ENCODE data around the gene BICC1. TPM values are rescaled to one million over a fixed set of nuclear protein-coding genes. Genes with fewer than 3 reads are reported as not detected.

The BICC1 gene
- total RNA-seq, 2 experiments from 2014 or later = 0.08 TPM

- POLR2A ChIA-PET = no interaction called here
- Mint-ChIP-seq H3K27me3 (no peaks in the 10 kb centered on the region), H3K4me1 (no peaks in the 10 kb centered on the region), H3K36me3 (ENCODE audit: low read depth) (no peaks in the 10 kb centered on the region), H3K4me3 (no peak overlapping the region), H3K27ac (no peak overlapping the region), H3K9me3 (no peaks in the 10 kb centered on the region)
- CTCF ChIA-PET = no interaction called here
- DNase-seq = no peak
These were observed 318.0 kb downstream of the BICC1 start for GRCh38 chr10:58830697-58831096.

DNA sequence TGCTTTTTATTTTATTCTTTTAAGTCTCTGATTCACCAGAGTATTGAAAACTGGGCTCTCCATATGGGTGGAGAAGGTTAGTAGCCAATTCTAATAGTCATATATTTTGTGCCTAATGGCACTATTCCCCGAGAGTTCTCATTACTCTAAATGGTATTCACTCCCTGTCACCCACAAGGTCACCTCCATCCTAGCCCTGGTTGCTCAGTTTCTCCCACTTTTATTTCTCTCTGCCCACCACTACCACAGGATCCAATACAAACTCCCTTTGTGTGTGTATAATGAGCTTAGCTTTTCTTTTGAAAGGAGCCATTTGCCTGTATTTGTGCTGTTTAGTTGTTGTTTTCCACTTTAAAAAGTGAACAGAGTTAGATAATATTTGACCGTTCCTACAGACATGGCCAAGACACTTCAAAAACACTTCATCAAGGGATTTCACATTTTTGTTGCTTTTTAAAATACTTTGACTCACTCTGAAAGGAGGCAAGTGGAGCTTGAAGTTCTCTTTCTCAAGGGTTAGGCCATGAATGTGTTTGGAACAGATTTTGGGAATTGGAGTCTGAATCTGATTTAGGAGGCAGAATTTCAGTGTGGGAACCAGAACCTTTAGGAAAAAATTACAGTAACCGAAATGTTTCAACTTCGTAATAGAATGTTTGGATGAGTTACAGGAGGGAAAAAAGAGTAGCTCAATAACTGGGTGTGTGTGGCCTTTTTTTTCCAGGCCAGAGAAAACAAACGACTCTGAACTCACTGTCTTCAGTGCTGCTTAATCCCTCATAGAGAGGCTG, 321.3 kb downstream of the BICC1 start:
- Mint-ChIP-seq H3K27ac (no peak overlapping the region), H3K9me3 (no peaks in the 10 kb centered on the region), H3K27me3 (no peaks in the 10 kb centered on the region), H3K36me3 (ENCODE audit: low read depth) (no peaks in the 10 kb centered on the region), H3K4me3 (no peak overlapping the region), H3K4me1 (no peaks in the 10 kb centered on the region)
- no peak for DNase-seq
- CTCF ChIA-PET = no interaction called here
- POLR2A ChIA-PET = no interaction called here

GRCh38 chr10:58836176-58836700, 323.6 kb downstream of the BICC1 start:
- no peak for DNase-seq
- no peak overlapping the region for H3K27ac Mint-ChIP-seq
- H3K36me3 Mint-ChIP-seq (ENCODE audit: low read depth) = no peaks in the 10 kb centered on the region
- no peaks in the 10 kb centered on the region for H3K9me3 Mint-ChIP-seq
- H3K4me1 Mint-ChIP-seq = no peaks in the 10 kb centered on the region
- no peak overlapping the region for H3K4me3 Mint-ChIP-seq
- ChIA-PET POLR2A (no interaction called here), CTCF (no interaction called here)
- no peaks in the 10 kb centered on the region for H3K27me3 Mint-ChIP-seq

GRCh38 chr10:58836991-58837575, 324.4 kb downstream of the BICC1 start:
- no peak overlapping the region for H3K27ac Mint-ChIP-seq
- POLR2A ChIA-PET = no interaction called here
- CTCF ChIA-PET = no interaction called here

DNA sequence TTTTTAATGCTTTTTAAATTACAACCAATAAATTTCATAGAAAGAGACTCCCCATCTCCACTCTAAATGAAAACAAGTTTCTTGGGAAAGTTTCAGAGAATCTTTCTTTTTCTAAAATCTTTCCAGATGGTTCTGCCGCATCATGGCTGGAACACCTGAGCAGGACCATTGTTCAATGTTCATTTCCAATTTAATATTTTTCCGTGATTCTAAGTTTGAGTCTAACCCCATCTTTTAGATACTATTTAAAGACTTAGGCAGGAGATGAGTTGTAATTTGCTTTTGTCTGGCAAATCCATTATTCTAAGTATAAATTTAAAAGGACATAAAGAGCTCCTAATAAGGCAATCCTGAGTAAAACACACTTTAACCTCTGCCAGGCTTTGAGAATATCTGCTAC, 325.2 kb downstream of the BICC1 start:
- Mint-ChIP-seq H3K4me1 (no peaks in the 10 kb centered on the region), H3K4me3 (no peak overlapping the region), H3K27ac (no peak overlapping the region), H3K27me3 (no peaks in the 10 kb centered on the region), H3K9me3 (no peaks in the 10 kb centered on the region), H3K36me3 (ENCODE audit: low read depth) (no peaks in the 10 kb centered on the region)
- DNase-seq = no peak
- ChIA-PET POLR2A (no interaction called here), CTCF (no interaction called here)

More at GRCh38 chr10:58836991-58837575, 324.4 kb downstream of the BICC1 start:
- Mint-ChIP-seq H3K4me3 (no peak overlapping the region), H3K36me3 (ENCODE audit: low read depth) (no peaks in the 10 kb centered on the region), H3K4me1 (no peaks in the 10 kb centered on the region), H3K27me3 (no peaks in the 10 kb centered on the region), H3K9me3 (no peaks in the 10 kb centered on the region)
- DNase-seq = no peak

DNA sequence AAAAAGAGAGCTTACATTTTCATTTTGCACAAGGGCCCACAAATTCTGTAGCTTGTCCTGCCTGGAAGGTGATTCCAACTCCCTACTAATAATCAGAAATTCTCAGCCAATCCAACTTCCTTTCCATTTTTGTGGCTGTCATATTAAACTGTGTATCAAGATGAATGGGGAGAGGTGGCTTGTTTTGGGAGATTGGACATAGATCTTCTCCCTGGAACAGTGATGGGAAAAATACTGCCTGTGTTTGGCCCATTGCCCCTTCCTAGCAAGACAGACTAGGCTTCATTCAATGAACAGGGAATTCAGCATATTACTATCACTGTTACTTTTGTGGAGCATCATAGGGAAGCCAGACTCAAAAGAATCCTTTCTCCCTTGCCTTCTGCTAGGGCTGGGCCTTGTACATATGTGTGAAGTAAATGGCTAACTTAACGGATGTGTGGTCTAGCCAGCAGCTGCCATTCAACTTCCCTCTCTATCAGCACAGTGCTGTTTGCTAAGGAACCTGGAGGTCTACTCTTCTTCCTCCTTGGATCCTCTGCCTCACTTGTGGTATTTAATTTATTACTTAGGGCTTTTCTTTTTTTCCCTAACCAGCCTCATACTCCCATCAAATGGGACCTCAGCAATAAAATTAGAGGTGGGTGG, 326.0 kb downstream of the BICC1 start:
- Mint-ChIP-seq H3K27ac (no peak overlapping the region), H3K36me3 (ENCODE audit: low read depth) (no peaks in the 10 kb centered on the region), H3K27me3 (no peaks in the 10 kb centered on the region), H3K4me1 (no peaks in the 10 kb centered on the region), H3K9me3 (no peaks in the 10 kb centered on the region), H3K4me3 (no peak overlapping the region)
- ChIA-PET CTCF (no interaction called here), POLR2A (no interaction called here)
- no peak for DNase-seq

DNA sequence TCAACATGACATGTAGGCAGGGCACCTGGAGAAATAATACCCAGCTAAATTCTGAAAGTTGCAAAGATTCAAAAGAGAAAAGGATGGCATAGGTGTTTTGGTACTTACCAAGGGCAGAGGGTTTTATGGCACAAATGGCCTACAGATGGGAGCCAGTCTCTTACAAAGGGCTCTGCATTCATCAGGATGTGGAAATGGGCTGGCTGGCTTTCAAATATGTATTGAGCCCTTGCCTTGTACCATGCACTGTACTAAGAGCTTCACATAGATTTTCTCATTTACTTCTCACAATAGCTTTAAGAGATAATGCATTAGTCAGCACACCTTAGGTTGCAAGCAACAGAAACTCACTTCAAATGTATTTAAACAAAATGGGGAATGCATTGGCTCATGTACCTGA, 327.1 kb downstream of the BICC1 start:
- CTCF ChIA-PET = interaction anchor here (1.6 kb wide), 1 partner anchor 113 kb away, joined by 3 read pairs; no protein-coding TSS in a partner anchor
- no peak overlapping the region for H3K27ac Mint-ChIP-seq

DNA sequence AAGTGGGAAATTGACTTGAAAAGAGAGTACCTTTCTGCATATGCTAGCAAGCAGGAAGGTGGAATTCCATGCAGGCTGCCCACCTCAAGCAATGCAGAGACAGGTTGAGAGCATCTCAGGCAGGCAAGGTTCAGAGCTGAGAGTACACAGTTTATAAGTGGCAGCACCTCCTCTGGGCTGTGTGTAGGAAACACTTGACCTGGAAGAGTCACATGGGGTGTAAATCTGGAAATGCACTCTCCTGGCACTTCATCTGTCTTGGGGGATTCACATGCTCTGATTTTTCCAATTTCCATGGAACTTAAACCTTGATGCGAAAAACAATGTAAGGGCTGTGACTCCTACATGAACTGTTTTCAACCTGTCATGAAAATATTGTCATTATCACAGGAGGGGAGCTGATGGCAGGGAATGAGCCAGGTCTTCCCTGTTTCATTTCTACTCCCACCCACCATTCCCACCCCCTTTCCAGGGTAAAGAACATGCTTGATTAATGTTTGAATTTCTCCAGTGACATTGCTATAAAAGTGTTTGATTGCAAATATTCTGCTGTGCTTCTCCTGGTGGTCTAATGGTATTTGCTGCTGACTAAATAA, 328.3 kb downstream of the BICC1 start:
- no peak for DNase-seq
- Mint-ChIP-seq H3K36me3 (ENCODE audit: low read depth) (no peaks in the 10 kb centered on the region), H3K27me3 (no peaks in the 10 kb centered on the region), H3K27ac (no peak overlapping the region), H3K9me3 (no peaks in the 10 kb centered on the region), H3K4me1 (no peaks in the 10 kb centered on the region), H3K4me3 (no peak overlapping the region)
- ChIA-PET POLR2A (no interaction called here), CTCF (interaction anchor here (1.6 kb wide), 1 partner anchor 111 kb away, joined by 3 read pairs; no protein-coding TSS in a partner anchor)

More for the DNA sequence above, 327.1 kb downstream of the BICC1 start:
- no peaks in the 10 kb centered on the region for H3K9me3 Mint-ChIP-seq
- H3K36me3 Mint-ChIP-seq (ENCODE audit: low read depth) = no peaks in the 10 kb centered on the region
- DNase-seq = no peak
- H3K4me3 Mint-ChIP-seq = no peak overlapping the region
- no peaks in the 10 kb centered on the region for H3K27me3 Mint-ChIP-seq
- no peaks in the 10 kb centered on the region for H3K4me1 Mint-ChIP-seq
- POLR2A ChIA-PET = no interaction called here

GRCh38 chr10:58842860-58843376, 330.2 kb downstream of the BICC1 start:
- Mint-ChIP-seq H3K36me3 (ENCODE audit: low read depth) (no peaks in the 10 kb centered on the region), H3K27ac (no peak overlapping the region)

GRCh38 chr10:58843760-58844159, 331.1 kb downstream of the BICC1 start:
- Mint-ChIP-seq H3K27ac (no peak overlapping the region), H3K4me3 (no peak overlapping the region)

More at GRCh38 chr10:58842860-58843376, 330.2 kb downstream of the BICC1 start:
- ChIA-PET CTCF (no interaction called here), POLR2A (no interaction called here)
- no peaks in the 10 kb centered on the region for H3K9me3 Mint-ChIP-seq
- H3K4me3 Mint-ChIP-seq = no peak overlapping the region
- H3K4me1 Mint-ChIP-seq = no peaks in the 10 kb centered on the region
- no peaks in the 10 kb centered on the region for H3K27me3 Mint-ChIP-seq
- no peak for DNase-seq

DNA sequence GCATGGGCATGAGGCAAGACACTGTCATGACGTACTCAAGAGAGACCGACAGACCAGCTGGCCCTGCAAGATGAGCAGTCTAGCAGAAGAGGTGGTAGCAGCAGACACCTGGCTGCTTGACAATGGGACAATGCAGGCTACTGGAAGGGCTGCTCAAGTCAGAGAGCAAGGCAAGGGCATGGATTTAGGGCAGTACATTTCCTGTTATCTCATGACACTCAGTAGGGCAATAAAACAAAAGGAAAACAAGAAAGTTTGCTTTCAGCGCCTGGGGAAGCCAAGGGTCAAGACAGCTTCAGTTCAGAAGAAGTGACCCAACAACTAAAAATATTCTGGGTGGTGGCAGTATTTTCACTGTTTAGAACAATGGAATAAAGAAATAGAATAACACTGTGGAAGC, 332.0 kb downstream of the BICC1 start:
- H3K4me3 Mint-ChIP-seq = no peak overlapping the region
- H3K4me1 Mint-ChIP-seq = no peaks in the 10 kb centered on the region
- no peaks in the 10 kb centered on the region for H3K27me3 Mint-ChIP-seq
- DNase-seq = no peak
- no peaks in the 10 kb centered on the region for H3K36me3 Mint-ChIP-seq (ENCODE audit: low read depth)
- CTCF ChIA-PET = no interaction called here
- no peak overlapping the region for H3K27ac Mint-ChIP-seq
- POLR2A ChIA-PET = no interaction called here
- no peaks in the 10 kb centered on the region for H3K9me3 Mint-ChIP-seq

More at GRCh38 chr10:58843760-58844159, 331.1 kb downstream of the BICC1 start:
- ChIA-PET CTCF (no interaction called here), POLR2A (no interaction called here)
- no peaks in the 10 kb centered on the region for H3K27me3 Mint-ChIP-seq
- DNase-seq = no peak
- no peaks in the 10 kb centered on the region for H3K36me3 Mint-ChIP-seq (ENCODE audit: low read depth)
- no peaks in the 10 kb centered on the region for H3K9me3 Mint-ChIP-seq
- H3K4me1 Mint-ChIP-seq = no peaks in the 10 kb centered on the region

- Mint-ChIP-seq H3K27ac (no peak overlapping the region), H3K27me3 (no peaks in the 10 kb centered on the region), H3K4me1 (no peaks in the 10 kb centered on the region), H3K4me3 (no peak overlapping the region), H3K9me3 (no peaks in the 10 kb centered on the region), H3K36me3 (ENCODE audit: low read depth) (no peaks in the 10 kb centered on the region)
- DNase-seq = no peak
- ChIA-PET POLR2A (no interaction called here), CTCF (no interaction called here)
These were observed 334.2 kb downstream of the BICC1 start for GRCh38 chr10:58846856-58847255.

DNA sequence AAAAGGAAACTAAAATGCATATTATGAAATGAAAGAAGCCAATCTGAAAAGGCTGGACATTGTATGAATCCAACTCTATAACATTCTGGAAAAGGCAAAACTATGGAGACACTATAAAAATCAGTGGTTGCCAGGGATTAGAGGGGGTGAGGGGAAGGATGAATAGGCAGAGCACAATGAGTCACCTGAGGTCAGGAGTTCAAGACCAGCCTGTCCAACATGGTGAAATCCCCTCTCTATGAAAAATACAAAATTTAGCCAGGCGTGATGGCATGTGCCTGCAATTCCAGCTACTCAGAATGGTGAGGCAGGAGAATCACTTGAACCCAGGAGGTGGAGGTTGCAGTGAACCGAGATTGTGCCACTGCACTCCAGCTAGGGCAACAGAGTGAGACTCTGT, 338.9 kb downstream of the BICC1 start:
- no peaks in the 10 kb centered on the region for H3K9me3 Mint-ChIP-seq
- no peak for DNase-seq
- no peaks in the 10 kb centered on the region for H3K4me1 Mint-ChIP-seq
- ChIA-PET POLR2A (no interaction called here), CTCF (no interaction called here)
- no peak overlapping the region for H3K27ac Mint-ChIP-seq
- H3K4me3 Mint-ChIP-seq = no peak overlapping the region
- no peaks in the 10 kb centered on the region for H3K36me3 Mint-ChIP-seq (ENCODE audit: low read depth)
- H3K27me3 Mint-ChIP-seq = no peaks in the 10 kb centered on the region

Measured in activated CD4-positive, alpha-beta memory T cell treated with anti-CD3 and anti-CD28 coated beads, Interleukin-2, amount 10 ng/mL, durations not matched to agents 7 days and 5 days (primary cell).